ENCODE data around the gene PCDHGA1.
"Not testable (repeated sequence)": the region's sequence is repeated elsewhere in the genome, so short reads cannot be mapped to it uniquely, and the experiment has no call there.

PCDHGA1 gene

GRCh38 chr5:141330299-141331080, at the start of gene PCDHGA1:
Gene PCDHGA1, plus strand, starts transcription at chr5:141330514.
- DNase-seq (ENCODE audit: low read depth in 1 of 2, low spot score in 1 of 2) = no peak

GRCh38 chr5:141298376-141298775, 31.9 kb upstream of the PCDHGA1 start:
- DNase-seq (ENCODE audit: low read depth in 1 of 2, low spot score in 1 of 2) = no peak

DNA sequence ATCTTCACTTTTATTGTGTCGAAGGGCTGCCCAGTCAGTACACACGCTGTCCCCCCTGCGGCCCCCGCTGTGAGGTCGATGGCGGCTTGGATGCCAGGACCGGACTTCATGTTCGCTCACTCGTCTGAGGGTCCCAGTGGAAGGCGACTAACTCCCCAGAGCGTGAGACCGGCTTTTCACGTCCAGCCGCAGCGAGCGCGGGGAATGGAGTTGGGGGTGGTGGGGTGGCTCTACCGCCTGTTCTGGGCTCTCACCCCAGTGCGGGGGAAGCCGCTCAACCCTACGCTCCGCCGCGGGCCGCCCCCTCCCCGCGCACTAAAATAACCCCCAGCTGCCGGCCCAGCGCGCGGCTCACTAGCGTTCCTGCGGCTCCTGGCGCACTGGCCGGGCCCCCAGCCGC, 26.6 kb upstream of the PCDHGA1 start, which contains the start of gene SLC25A2:
SLC25A2 (minus strand) TSS at position 294 of the 400 bp plus-strand sequence; CDS start at position 110, 184 bp downstream.
- DNase-seq (ENCODE audit: low read depth in 1 of 2, low spot score in 1 of 2) = no peak

GRCh38 chr5:141306630-141307029, 23.7 kb upstream of the PCDHGA1 start:
- DNase-seq (ENCODE audit: low read depth in 1 of 2, low spot score in 1 of 2) = no peak

DNA sequence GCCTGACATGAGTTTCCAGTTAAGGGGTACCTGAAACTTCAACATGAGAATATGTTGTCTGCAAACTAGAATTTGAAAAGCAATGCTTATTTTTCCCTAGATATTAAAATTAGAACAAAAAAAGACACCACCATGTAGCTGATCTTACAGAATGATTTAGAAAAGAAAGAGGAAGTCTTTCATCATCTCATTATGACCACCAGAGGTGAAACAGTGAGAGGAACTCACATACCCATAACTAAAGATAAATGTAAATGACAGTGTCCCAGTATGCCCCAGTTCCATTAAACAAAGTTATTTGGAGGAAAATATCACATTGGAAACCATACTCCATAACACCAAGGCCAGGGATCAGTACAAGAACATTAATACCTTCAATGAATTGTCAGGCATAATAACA, 16.6 kb upstream of the PCDHGA1 start:
- DNase-seq (ENCODE audit: low read depth in 1 of 2, low spot score in 1 of 2) = no peak

DNA sequence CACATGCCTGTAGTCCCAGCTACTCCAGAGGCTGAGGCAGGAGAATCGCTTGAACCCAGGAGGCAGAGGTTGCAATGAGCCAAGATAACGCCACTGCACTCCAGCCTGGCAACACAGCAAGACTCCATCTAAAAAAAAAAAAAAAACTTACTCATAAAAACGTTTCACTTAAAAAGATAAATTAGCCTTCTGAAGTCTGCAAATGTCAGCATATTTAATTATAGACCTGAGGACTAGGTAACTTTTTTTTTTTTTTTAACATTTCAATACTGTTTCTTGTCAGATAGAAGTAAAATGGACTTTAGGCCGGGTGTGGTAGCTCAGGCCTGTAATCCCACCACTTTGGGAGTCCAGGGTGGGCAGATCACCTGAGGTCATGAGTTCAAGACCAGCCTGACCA, 13.4 kb upstream of the PCDHGA1 start:
- not testable (repeated sequence) for DNase-seq (ENCODE audit: low read depth in 1 of 2, low spot score in 1 of 2)

DNA sequence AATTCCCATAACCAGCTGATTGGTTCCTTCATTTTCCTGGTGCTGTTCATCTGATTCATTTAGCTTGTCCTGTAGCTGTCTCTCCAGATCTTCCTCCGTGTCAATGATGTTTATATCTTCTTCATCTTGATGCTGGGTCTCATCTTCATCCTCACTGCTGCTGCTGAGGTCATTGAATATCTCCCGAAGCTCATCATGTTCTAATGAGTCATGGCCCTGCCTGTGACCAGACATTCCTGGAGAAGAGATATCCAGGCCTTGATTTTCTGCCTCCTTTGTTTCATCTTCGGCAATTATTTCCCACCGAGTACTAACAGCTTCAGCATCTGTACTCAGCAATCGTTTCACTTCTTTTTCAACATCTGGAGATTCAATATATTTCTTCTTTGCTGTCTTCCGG, 11.1 kb upstream of the PCDHGA1 start:
- DNase-seq (ENCODE audit: low read depth in 1 of 2, low spot score in 1 of 2) = no peak

GRCh38 chr5:141319699-141320098, 10.6 kb upstream of the PCDHGA1 start:
- DNase-seq (ENCODE audit: low read depth in 1 of 2, low spot score in 1 of 2) = no peak

- peak; percentile 82 to 87 for DNase-seq (ENCODE audit: low read depth in 1 of 2, low spot score in 1 of 2)
Measured at GRCh38 chr5:141320225-141321169, 9.8 kb upstream of the PCDHGA1 start, which contains the start of gene TAF7. Gene TAF7, minus strand, starts transcription at chr5:141320784. Its CDS starts 740 bp downstream, at chr5:141320044.

- DNase-seq (ENCODE audit: low read depth in 1 of 2, low spot score in 1 of 2) = no peak
Measured at GRCh38 chr5:141322261-141322660, 8.1 kb upstream of the PCDHGA1 start.

GRCh38 chr5:141326088-141326854, 4.0 kb upstream of the PCDHGA1 start:
- peak; percentile 35 to 49 for DNase-seq (ENCODE audit: low read depth in 1 of 2, low spot score in 1 of 2)

- DNase-seq (ENCODE audit: low read depth in 1 of 2, low spot score in 1 of 2) = no peak
Measured at GRCh38 chr5:141328231-141328630, 2.1 kb upstream of the PCDHGA1 start.

GRCh38 chr5:141332571-141332970, 2.3 kb downstream of the PCDHGA1 start:
- DNase-seq (ENCODE audit: low read depth in 1 of 2, low spot score in 1 of 2) = not testable (repeated sequence)

- DNase-seq (ENCODE audit: low read depth in 1 of 2, low spot score in 1 of 2) = no peak
Measured at GRCh38 chr5:141338538-141339306, 8.4 kb downstream of the PCDHGA1 start, which contains the start of gene PCDHGA2. Gene PCDHGA2, plus strand, starts transcription at chr5:141338760.

DNA sequence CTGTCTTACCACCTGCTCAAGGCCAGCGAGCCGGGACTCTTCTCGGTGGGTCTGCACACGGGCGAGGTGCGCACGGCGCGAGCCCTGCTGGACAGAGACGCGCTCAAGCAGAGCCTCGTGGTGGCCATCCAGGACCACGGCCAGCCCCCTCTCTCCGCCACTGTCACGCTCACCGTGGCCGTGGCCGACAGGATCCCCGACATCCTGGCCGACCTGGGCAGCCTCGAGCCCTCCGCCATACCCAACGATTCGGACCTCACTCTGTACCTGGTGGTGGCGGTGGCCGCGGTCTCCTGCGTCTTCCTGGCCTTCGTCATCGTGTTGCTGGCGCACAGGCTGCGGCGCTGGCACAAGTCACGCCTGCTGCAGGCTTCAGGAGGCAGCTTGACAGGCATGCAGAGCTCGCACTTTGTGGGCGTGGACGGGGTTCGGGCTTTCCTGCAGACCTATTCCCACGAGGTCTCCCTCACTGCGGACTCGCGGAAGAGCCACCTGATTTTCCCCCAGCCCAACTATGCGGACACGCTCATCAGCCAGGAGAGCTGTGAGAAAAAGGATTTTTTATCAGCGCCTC, 10.6 kb downstream of the PCDHGA1 start:
- not testable (repeated sequence) for DNase-seq (ENCODE audit: low read depth in 1 of 2, low spot score in 1 of 2)

DNA sequence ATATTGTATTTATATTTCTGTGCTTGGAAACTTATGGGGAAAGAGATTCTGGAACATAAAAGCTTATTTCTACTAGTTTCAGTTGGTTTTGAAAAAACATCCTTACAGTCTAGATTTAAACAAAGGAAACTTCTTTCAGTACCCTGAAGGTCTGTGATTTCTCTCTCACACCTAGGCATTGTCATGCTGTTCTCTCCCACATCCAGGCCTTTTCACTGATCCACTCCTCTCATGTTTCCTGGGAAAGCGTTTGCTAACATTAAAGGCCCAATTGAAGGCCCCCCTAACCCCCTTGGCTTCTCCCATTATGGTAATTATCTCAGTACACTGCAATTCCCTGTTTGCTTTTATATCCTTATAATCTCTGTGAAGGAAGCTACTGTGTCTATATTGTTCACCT, 12.5 kb downstream of the PCDHGA1 start:
- no peak for DNase-seq (ENCODE audit: low read depth in 1 of 2, low spot score in 1 of 2)

GRCh38 chr5:141343242-141343952, 13.1 kb downstream of the PCDHGA1 start, which contains the start of gene PCDHGA3:
Gene PCDHGA3, plus strand, starts transcription at chr5:141343829. Its CDS starts 205 bp downstream, at chr5:141344034.
- no peak for DNase-seq (ENCODE audit: low read depth in 1 of 2, low spot score in 1 of 2)

GRCh38 chr5:141343953-141344463, 13.7 kb downstream of the PCDHGA1 start:
- DNase-seq (ENCODE audit: low read depth in 1 of 2, low spot score in 1 of 2) = no peak

DNA sequence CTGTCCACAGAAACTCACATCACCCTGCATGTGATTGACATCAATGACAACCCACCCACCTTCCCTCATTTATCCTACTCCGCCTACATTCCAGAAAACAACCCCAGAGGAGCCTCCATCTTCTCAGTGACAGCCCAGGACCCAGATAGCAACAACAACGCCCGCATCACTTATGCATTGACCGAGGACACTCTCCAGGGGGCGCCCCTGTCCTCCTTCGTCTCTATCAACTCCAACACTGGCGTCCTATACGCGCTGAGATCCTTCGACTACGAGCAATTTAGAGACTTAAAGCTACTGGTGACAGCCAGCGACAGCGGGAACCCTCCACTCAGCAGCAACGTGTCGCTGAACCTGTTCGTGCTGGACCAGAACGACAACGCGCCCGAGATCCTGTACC, 15.0 kb downstream of the PCDHGA1 start:
- DNase-seq (ENCODE audit: low read depth in 1 of 2, low spot score in 1 of 2) = no peak
